Erythroblast (primary cell): ENCODE results near the gene PGA5.
"Not testable (repeated sequence)": the region's sequence is repeated elsewhere in the genome, so short reads cannot be mapped to it uniquely, and the experiment has no call there.

Source experiments
- GATA1 ChIP-seq: IDR thresholded peaks from 2 replicates; pipeline ENCODE4 v1.6.1; 2011; ENCODE audit warnings: low read depth, mild to moderate bottlenecking, control low read depth, low read length, moderate library complexity
- POLR2A ChIP-seq: IDR thresholded peaks from 2 replicates; pipeline ENCODE4 v1.6.1; 2011; ENCODE audit warnings: mild to moderate bottlenecking, low read length

DNA sequence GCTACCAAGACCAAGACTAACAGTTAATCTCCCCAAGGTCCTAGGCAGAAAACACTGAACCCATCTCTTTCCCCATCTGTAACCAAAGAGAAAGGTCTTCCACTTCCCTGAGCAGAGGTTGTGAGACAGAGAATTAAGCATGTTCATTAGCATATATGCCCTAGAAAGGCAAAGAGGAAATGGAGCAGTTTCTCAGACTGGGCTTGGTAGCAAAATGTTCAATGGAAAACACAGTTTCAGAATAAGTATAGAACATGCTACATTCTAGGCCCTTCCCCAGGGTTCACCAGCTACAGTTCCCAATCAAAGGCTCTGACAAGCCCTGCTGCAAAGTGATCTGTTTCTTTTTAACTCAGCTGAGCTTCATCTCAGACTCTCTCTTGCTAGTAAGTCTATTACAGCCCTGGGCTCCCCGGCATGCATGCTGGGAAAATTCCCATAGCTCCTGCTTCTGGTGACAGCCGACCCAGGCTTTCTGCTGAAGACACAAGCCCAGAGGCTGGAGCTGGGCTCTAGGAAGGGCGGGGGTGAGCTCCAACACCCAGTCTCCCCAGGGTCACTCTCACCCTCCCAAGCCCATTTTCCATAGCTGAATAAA lies 8.3 kb upstream of the PGA5 start:
- not testable (repeated sequence) for TF ChIP-seq GATA1, POLR2A
